GM19351 (cell line): Measurements from ENCODE around the gene DMRTC2.
A peak's percentile ranks its signal among the peaks of the same experiment; 100 is the strongest.

ENCODE experiments used
- ATAC-seq: cut with Tn5 transposase; IDR thresholded peaks from one replicate; pipeline ENCODE4 v1.9.1; 2021; ENCODE audit warnings: mild to moderate bottlenecking, moderate library complexity; ENCODE audit not compliant: unreplicated experiment

Gene DMRTC2

DNA sequence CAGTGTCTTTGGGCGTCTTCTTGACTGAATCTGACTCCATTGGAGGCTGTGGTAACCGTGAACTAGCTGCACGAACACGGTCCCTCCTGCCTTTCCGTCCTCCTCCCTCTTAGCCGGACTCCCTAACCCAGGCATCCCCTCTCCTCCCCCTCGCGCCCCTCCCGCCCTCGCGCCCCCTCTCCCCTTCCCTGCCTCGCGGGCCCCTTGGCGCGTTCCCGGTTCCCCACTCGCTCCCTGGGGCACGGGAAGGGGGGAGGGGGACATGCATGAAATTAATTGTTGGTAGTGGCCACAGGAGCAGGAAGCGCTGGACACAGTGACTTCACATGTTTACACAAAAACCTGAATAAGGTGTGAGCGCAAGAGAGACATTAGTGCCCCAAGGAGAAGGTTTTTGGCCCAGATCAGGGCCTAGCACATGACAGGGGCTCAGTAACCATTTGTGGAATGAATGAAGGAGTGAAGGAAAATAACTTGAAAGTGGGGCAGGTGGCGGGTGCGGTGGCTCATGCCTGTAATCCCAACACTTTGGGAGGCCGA lies 279 bp downstream of the DMRTC2 start:
- no peak for ATAC-seq

GRCh38 chr19:41847351-41848105 lies 2.7 kb downstream of the DMRTC2 start:
- no peak for ATAC-seq

- ATAC-seq: no peak
Measured at GRCh38 chr19:41848666-41849065, 3.8 kb downstream of the DMRTC2 start.

- no peak for ATAC-seq
Measured at GRCh38 chr19:41849067-41849466, 4.2 kb downstream of the DMRTC2 start.

- no peak for ATAC-seq
Measured at GRCh38 chr19:41850381-41850780, 5.5 kb downstream of the DMRTC2 start.

GRCh38 chr19:41851456-41851855 lies 6.6 kb downstream of the DMRTC2 start:
- no peak for ATAC-seq

GRCh38 chr19:41853344-41853743 lies 8.5 kb downstream of the DMRTC2 start:
- no peak for ATAC-seq

DNA sequence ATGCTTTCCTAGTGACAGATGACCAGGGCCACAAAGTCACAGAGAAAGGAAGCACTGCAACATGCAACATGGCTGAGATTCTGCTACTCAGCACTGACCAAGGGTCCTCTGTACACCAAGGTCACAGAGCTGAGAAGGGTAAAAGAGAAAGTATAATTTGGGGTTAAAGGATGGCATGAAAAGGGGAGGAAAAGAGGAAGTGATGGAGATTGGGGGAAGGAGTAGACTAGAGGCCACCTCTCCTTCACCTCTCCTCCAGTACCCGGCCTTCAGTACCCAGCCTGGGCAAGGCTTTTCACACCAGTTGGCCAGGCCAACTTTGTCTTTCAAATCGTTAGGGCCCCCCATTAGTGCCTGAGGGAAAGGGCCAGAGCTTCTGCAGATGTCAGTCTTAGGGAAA lies 8.9 kb downstream of the DMRTC2 start:
- ATAC-seq: no peak

DNA sequence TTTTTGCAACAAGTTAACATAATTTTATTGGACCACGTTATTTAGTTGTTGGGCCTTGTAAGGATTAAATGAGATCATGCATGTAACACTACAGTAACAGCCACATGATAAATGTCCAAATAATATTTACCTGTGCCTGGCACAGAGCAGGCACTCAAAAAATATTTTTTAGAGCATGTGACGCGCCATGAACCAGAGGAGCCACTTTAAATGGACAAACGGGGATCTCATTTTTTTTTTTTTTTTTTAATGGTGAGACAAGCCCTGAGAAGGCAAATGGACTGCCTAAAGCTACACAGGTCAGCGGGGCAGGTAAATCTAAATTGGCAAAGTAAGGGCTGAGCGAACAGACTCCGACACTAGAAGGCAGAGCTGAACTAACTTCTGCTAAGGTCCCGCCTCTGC lies 14.4 kb downstream of the DMRTC2 start:
- ATAC-seq: no peak

DNA sequence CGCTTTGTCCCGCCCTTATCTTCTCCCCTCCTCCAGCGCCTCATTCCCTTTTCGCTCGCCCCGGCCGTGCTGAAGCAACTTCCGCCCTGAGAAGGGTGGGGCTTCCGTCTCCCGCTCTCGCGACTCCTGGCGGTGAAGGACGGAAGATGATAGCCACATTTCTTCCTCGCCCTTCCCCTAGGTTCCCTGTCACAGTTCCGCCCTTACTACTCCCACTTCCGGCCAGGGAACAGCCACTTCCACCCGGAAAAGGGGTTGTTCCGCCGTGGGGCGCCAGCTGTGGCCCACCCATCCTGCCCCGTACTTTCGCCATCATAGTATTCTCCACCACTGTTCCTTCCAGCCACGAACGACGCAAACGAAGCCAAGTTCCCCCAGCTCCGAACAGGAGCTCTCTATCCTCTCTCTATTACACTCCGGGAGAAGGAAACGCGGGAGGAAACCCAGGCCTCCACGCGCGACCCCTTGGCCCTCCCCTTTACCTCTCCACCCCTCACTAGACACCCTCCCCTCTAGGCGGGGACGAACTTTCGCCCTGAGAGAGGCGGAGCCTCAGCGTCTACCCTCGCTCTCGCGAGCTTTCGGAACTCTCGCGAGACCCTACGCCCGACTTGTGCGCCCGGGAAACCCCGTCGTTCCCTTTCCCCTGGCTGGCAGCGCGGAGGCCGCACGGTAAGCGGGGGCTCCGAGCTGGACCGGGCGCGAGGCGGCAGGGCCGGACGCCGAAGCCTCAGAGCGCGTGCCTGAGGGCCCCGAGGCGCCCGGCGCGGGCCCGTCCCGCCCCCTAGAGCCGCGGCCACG lies 15.0 kb downstream of the DMRTC2 start, which contains the start of gene RPS19:
Gene RPS19 (plus strand): TSS at position 638 of the 801 bp plus-strand sequence. CDS start 520 bp downstream, outside the sequence.
- ATAC-seq: peak; percentile 70

- peak; percentile 33 for ATAC-seq
Measured at GRCh38 chr19:41860419-41861115, 15.7 kb downstream of the DMRTC2 start.

- ATAC-seq: no peak
Measured at GRCh38 chr19:41861116-41861768, 16.4 kb downstream of the DMRTC2 start.

DNA sequence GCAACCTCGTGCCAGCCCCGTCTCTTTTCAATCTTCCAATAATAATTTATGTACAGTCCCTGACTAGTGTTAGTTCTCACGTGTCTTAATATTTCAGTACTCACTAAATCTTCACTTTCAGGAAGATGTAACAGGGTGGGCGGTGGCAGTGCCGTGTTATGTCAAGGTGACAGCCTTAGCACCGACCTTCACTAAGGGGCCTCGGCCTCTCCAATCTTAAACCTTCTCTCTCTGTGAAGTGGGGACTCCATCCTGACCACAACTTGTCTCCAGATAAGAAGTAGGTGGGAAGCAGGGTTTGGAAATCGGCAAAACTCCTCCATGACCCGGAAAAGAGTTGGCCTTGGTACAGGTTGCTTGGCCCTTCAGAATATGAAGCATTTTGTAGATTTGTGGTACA lies 17.0 kb downstream of the DMRTC2 start:
- ATAC-seq: no peak

- ATAC-seq: no peak
Measured at GRCh38 chr19:41862445-41862986, 17.7 kb downstream of the DMRTC2 start.

- no peak for ATAC-seq
Measured at GRCh38 chr19:41863209-41863931, 18.5 kb downstream of the DMRTC2 start.

- ATAC-seq: no peak
Measured at GRCh38 chr19:41864374-41864773, 19.5 kb downstream of the DMRTC2 start.

GRCh38 chr19:41866284-41866683 lies 21.4 kb downstream of the DMRTC2 start:
- no peak for ATAC-seq

- ATAC-seq: no peak
Measured at GRCh38 chr19:41868120-41868988, 23.5 kb downstream of the DMRTC2 start.

GRCh38 chr19:41868989-41869300 lies 24.1 kb downstream of the DMRTC2 start:
- no peak for ATAC-seq
